Calu3 (cell line): ENCODE results near the gene RYR3. TPM values are rescaled to one million over a fixed set of nuclear protein-coding genes. Genes with fewer than 3 reads are reported as not detected.

Source experiments
- BruUV-seq: library from RNA; stranded (reverse); fragments of 400-500 nt; replicated peaks from 2 replicates; lab custom pipeline; 2021; lab: Mats Ljungman, UMichigan
- CTCF ChIA-PET: fragments of 300-600 bp; sonication (Branson Sonifier 250); formaldehyde crosslinking; loops from one replicate; lab custom pipeline; 2022; ENCODE audit warnings: antibody characterized with exemption; lab: Charles Lee
- DNase-seq: peaks from one replicate; pipeline ENCODE4 v3.0.0; 2022
- H3K27ac Mint-ChIP-seq: one replicate; pipeline ENCODE4 v1.8.0; 2022; ENCODE audit warnings: mixed read lengths; ENCODE audit not compliant: unreplicated experiment
- H3K27me3 Mint-ChIP-seq: one replicate; pipeline ENCODE4 v1.8.0; 2022; ENCODE audit warnings: mixed read lengths; ENCODE audit not compliant: unreplicated experiment
- H3K36me3 Mint-ChIP-seq: one replicate; pipeline ENCODE4 v1.8.0; 2022; ENCODE audit warnings: mild to moderate bottlenecking, moderate library complexity, mixed read lengths; ENCODE audit not compliant: insufficient read depth, unreplicated experiment
- H3K4me1 Mint-ChIP-seq: one replicate; pipeline ENCODE4 v1.8.0; 2022; ENCODE audit warnings: mild to moderate bottlenecking, low read depth, mixed read lengths; ENCODE audit not compliant: unreplicated experiment
- H3K4me3 Mint-ChIP-seq: one replicate; pipeline ENCODE4 v1.8.0; 2022; ENCODE audit warnings: mild to moderate bottlenecking, low read depth, moderate library complexity, mixed read lengths; ENCODE audit not compliant: unreplicated experiment
- H3K9me3 Mint-ChIP-seq: one replicate; pipeline ENCODE4 v1.8.0; 2022; ENCODE audit warnings: low read depth, mixed read lengths; ENCODE audit not compliant: unreplicated experiment
- intact Hi-C: fragments of 100-400 bp; cut with micrococcal nuclease; formaldehyde crosslinking; loops from one replicate; pipeline ENCODE4 v1.10.0; 2022; ENCODE audit not compliant: unreplicated experiment
- total RNA-seq: library from RNA; stranded (reverse); gene quantifications from 2 replicates; pipeline ENCODE4 v1.2.3, GENCODE V29; 2022
- TF ChIP-seq, protein P1 (sequence below): fragments of 200-600 bp; IDR thresholded peaks from one replicate; pipeline ENCODE4 v1.8.0; 2022; ENCODE audit warnings: antibody characterized with exemption; ENCODE audit not compliant: unreplicated experiment

RYR3 gene
- total RNA-seq, 1 experiment from 2014 or later, result not detected

DNA sequence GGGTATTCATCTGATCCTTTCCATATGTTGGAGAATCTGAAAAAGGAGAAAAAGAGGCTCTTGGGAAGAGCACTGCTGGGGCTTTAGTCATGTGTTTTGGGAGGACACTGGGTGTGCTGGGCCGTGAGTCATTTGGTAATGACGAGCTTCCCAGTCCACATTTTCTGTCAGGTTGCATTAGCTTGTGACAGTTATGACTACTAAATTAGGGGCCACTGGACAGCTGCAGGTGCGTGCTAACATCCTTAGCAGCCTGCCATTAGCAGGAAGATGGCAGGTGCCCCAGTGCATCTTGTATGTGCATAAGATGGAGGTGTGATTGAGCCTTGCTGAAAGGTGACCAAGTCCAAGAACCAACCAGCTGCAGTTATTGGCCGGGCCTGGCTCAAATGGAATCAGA, 242.4 kb downstream of the RYR3 start:
- no peaks in the 10 kb centered on the region for H3K4me1 Mint-ChIP-seq
- CTCF ChIA-PET, result no interaction called here
- no peak overlapping the region for H3K27ac Mint-ChIP-seq
- no peaks in the 10 kb centered on the region for H3K36me3 Mint-ChIP-seq
- H3K9me3 Mint-ChIP-seq, result no peaks in the 10 kb centered on the region
- no TSS peak for BruUV-seq
- TF ChIP-seq, protein P1, sequence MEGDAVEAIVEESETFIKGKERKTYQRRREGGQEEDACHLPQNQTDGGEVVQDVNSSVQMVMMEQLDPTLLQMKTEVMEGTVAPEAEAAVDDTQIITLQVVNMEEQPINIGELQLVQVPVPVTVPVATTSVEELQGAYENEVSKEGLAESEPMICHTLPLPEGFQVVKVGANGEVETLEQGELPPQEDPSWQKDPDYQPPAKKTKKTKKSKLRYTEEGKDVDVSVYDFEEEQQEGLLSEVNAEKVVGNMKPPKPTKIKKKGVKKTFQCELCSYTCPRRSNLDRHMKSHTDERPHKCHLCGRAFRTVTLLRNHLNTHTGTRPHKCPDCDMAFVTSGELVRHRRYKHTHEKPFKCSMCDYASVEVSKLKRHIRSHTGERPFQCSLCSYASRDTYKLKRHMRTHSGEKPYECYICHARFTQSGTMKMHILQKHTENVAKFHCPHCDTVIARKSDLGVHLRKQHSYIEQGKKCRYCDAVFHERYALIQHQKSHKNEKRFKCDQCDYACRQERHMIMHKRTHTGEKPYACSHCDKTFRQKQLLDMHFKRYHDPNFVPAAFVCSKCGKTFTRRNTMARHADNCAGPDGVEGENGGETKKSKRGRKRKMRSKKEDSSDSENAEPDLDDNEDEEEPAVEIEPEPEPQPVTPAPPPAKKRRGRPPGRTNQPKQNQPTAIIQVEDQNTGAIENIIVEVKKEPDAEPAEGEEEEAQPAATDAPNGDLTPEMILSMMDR, result no peak
- peaks cover 32% of the 10 kb centered on the region for H3K27me3 Mint-ChIP-seq
- intact Hi-C loops, result no loop called here
- H3K4me3 Mint-ChIP-seq, result no peak overlapping the region
- no peak for DNase-seq

DNA sequence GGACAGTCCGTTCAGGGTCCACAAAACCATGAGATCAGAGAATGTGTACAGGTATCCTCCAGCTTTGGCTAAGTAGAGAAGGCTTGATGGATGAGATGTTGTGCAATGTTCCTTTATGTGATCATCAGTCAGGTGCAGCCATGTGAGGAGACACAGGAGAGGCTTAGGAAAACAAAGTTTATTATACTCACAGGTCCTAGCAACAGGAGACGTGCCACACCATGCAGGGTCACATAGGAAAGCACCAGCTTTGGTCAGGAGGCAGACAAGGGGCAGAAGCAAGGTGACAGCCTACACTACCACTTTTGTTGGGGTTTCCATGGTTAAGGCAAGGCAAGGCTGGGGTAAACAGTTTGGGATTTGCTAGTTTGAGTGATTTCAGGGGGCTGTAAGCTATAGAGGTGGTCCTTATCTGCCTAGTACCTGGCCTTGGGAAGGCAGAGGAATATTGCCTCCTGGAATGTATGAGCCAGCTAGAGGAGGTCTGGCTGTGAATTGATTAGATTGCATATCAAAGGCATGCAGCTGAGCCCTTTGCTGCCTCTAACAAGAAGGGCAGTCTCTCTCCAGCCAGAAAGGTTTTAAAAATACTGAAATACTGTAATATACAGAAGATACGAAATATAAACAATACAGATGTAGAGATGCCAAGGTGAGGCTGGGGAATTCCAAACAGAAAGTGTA, 248.6 kb downstream of the RYR3 start:
- no peaks in the 10 kb centered on the region for H3K9me3 Mint-ChIP-seq
- H3K4me3 Mint-ChIP-seq, result no peak overlapping the region
- intact Hi-C loops, result no loop called here
- peaks cover 8% of the 10 kb centered on the region for H3K27me3 Mint-ChIP-seq
- TF ChIP-seq, protein P1, result no peak
- no peaks in the 10 kb centered on the region for H3K36me3 Mint-ChIP-seq
- no peak for DNase-seq
- no peak overlapping the region for H3K27ac Mint-ChIP-seq
- CTCF ChIA-PET, result no interaction called here
- no TSS peak for BruUV-seq
- no peaks in the 10 kb centered on the region for H3K4me1 Mint-ChIP-seq

DNA sequence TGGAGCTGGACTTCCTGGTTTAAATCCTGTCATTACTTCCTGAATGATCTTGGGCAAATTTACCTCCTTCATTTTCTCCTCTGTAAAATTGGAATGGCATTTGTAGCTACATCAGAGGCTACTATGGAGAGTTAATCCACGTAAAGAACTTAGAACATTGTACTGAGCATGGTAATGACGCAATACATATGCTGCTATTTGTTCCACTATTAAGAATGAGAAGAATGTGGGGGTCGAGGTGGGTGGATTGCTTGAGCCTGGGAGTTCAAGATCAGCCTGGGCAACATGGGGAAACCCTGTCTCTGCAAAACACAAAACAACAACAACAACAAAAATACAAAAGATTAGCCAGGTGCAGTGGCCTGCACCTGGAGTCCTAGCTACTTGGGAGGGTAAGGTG, 250.6 kb downstream of the RYR3 start:
- intact Hi-C loops, result no loop called here
- H3K36me3 Mint-ChIP-seq, result no peaks in the 10 kb centered on the region
- H3K27ac Mint-ChIP-seq, result no peak overlapping the region
- no peaks in the 10 kb centered on the region for H3K27me3 Mint-ChIP-seq
- no peaks in the 10 kb centered on the region for H3K9me3 Mint-ChIP-seq
- TF ChIP-seq, protein P1, result no peak
- H3K4me1 Mint-ChIP-seq, result no peaks in the 10 kb centered on the region
- H3K4me3 Mint-ChIP-seq, result no peak overlapping the region
- no peak for DNase-seq
- no TSS peak for BruUV-seq
- CTCF ChIA-PET, result interaction anchor here (0.7 kb wide), 1 partner anchor 266 kb away, joined by 4 read pairs; no protein-coding TSS in a partner anchor

DNA sequence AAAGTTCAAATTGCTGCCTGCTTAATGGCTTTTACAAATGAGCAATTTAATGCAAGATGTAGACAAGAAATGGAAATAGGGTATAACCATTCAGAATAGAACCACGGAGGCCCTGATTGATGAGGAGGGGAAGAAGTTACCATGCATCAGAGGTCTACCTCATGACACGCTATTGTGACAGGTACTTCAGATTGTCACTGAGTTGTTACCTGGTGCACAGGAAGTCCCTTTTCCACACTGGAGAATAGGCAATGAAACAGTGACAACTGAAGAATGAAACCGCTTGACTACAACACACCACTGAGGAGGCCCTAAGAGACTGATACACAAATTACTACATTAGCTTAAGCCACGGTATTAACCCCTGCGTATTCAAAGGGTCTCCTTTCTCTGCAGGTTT, 251.2 kb downstream of the RYR3 start:
- Mint-ChIP-seq H3K27ac (no peak overlapping the region), H3K4me1 (no peaks in the 10 kb centered on the region), H3K36me3 (no peaks in the 10 kb centered on the region), H3K4me3 (no peak overlapping the region), H3K27me3 (no peaks in the 10 kb centered on the region), H3K9me3 (no peaks in the 10 kb centered on the region)
- BruUV-seq, result no TSS peak
- TF ChIP-seq, protein P1, result no peak
- no peak for DNase-seq
- intact Hi-C loops, result no loop called here
- CTCF ChIA-PET, result interaction anchor here (0.7 kb wide), 1 partner anchor 266 kb away, joined by 4 read pairs; no protein-coding TSS in a partner anchor
